HS-27A (cell line): Measurements from ENCODE around the gene NAT14.
"Not testable (repeated sequence)": the region's sequence is repeated elsewhere in the genome, so short reads cannot be mapped to it uniquely, and the experiment has no call there.

ENCODE experiments used
- DNase-seq: peaks from one replicate; pipeline ENCODE4 v3.0.0-alpha.2; 2012; ENCODE audit warnings: low read depth, missing footprints

Gene NAT14

GRCh38 chr19:55484593-55485438, at the start of gene NAT14:
Gene NAT14, plus strand, starts transcription at chr19:55485188. Its CDS starts 521 bp downstream, at chr19:55485709.
- DNase-seq: no peak

GRCh38 chr19:55436847-55437246, 48.1 kb upstream of the NAT14 start:
- no peak for DNase-seq

GRCh38 chr19:55437410-55437809, 47.6 kb upstream of the NAT14 start:
- DNase-seq: no peak

GRCh38 chr19:55439052-55439451, 45.9 kb upstream of the NAT14 start:
- DNase-seq: no peak

GRCh38 chr19:55440411-55441105, 44.4 kb upstream of the NAT14 start:
- no peak for DNase-seq

GRCh38 chr19:55441319-55441691, 43.7 kb upstream of the NAT14 start:
- no peak for DNase-seq

GRCh38 chr19:55441692-55442321, 43.2 kb upstream of the NAT14 start:
- DNase-seq: no peak

GRCh38 chr19:55442372-55442961, 42.5 kb upstream of the NAT14 start:
- no peak for DNase-seq

GRCh38 chr19:55443045-55443823, 41.8 kb upstream of the NAT14 start, which contains the start of gene SHISA7:
Gene SHISA7, minus strand, starts transcription at chr19:55443300. Its CDS starts 437 bp downstream, at chr19:55442863.
- no peak for DNase-seq

GRCh38 chr19:55443824-55444480, 41.0 kb upstream of the NAT14 start:
- no peak for DNase-seq

GRCh38 chr19:55444646-55445045, 40.3 kb upstream of the NAT14 start:
- no peak for DNase-seq

GRCh38 chr19:55446060-55446459, 38.9 kb upstream of the NAT14 start:
- DNase-seq: no peak

- no peak for DNase-seq
Observed at GRCh38 chr19:55447421-55448174, 37.4 kb upstream of the NAT14 start.

GRCh38 chr19:55448175-55448490, 36.9 kb upstream of the NAT14 start:
- DNase-seq: not testable (repeated sequence)

GRCh38 chr19:55449469-55449868, 35.5 kb upstream of the NAT14 start:
- DNase-seq: no peak

- DNase-seq: no peak
Observed at GRCh38 chr19:55451163-55451964, 33.6 kb upstream of the NAT14 start.

- no peak for DNase-seq
Observed at GRCh38 chr19:55451965-55452748, 32.8 kb upstream of the NAT14 start.

GRCh38 chr19:55452749-55453346, 32.1 kb upstream of the NAT14 start:
- no peak for DNase-seq
